ENCODE measurements around the gene DPH1. TPM values are rescaled to one million over a fixed set of nuclear protein-coding genes. Genes with fewer than 3 reads are reported as not detected.

The DPH1 gene
- total and polyA plus RNA-seq, 2 of the 4 experiments (the other 2 are of a cell fraction): 24.4 to 49.9 TPM

GRCh38 chr17:2024572-2025219, 5.3 kb upstream of the DPH1 start:
- ATAC-seq (ENCODE audit: low read depth): peak; percentile 6; the same call in 1 of the 2 replicates
- no peak overlapping the region for H3K27ac ChIP-seq (ENCODE audit: insufficient read depth, low read length)
- ChIA-PET POLR2A (ENCODE audit: unreplicated experiment) (no interaction called here), CTCF (interaction anchor here (2.4 kb wide), 1 partner anchor 116 kb away, joined by 18 read pairs; no protein-coding TSS in a partner anchor)
- H2AK9ac ChIP-seq (replicated peaks; ENCODE audit: low read depth, low read length, poor library complexity): peak overlapping the region; percentile 28
- WGBS, 2 experiments (ENCODE audit: extremely low coverage in 2 of 2, insufficient read length in 1 of 2): 1% methylated on average over 57 of the region's 73 CpGs; no CpG with 5 or more reads in 1 of the 2 experiments
- no peaks in the 10 kb centered on the region for H3K9me3 ChIP-seq (ENCODE audit: control insufficient read depth, insufficient read depth, low read length)
- H3K4ac ChIP-seq (ENCODE audit: low read depth, low read length): no peak overlapping the region
- H4K5ac ChIP-seq (ENCODE audit: low read depth, low read length): no peak overlapping the region
- peak overlapping the region; percentile 81 for H2AFZ ChIP-seq (replicated peaks; ENCODE audit: low read length, poor library complexity)
- no peak overlapping the region for H2AK5ac ChIP-seq (ENCODE audit: low read depth, low read length)
- H3K9ac ChIP-seq (ENCODE audit: low read depth, low read length): no peak overlapping the region
- H3K4me3 ChIP-seq (ENCODE audit: insufficient read depth, low read depth, low read length): peak overlapping the region; percentile 29; the same call in 1 of the 2 replicates
- no peak overlapping the region for H3K56ac ChIP-seq (ENCODE audit: extremely low read depth, insufficient read depth, low read length)
- H3K23ac ChIP-seq (ENCODE audit: low read depth, low read length): no peak overlapping the region
- H3K9me1 ChIP-seq (ENCODE audit: insufficient read depth, low read length): no peaks in the 10 kb centered on the region
- no peak overlapping the region for H3K14ac ChIP-seq (replicated peaks; ENCODE audit: low read depth, low read length)
- H3K27me3 ChIP-seq (ENCODE audit: control insufficient read depth, insufficient read depth, low read length): peaks cover 58% of the 10 kb centered on the region
- dilution Hi-C loops (cut with HindIII; ENCODE audit: low sequenced_read_pairs, unreplicated experiment) (no loop called here), intact Hi-C loops (cut with micrococcal nuclease) (no loop called here), in situ Hi-C loops (cut with MboI; ENCODE audit: low sequenced_read_pairs) (loop anchor here (5.0 to 25.0 kb wide), 2 partner anchors 112 to 312 kb away; partner anchors contain the start of genes TLCD2 and WDR81)
- no peak overlapping the region for H2BK15ac ChIP-seq (ENCODE audit: low read depth, low read length)
- H4K20me1 ChIP-seq (ENCODE audit: insufficient read depth, low read length): no peaks in the 10 kb centered on the region; the same call in 1 of the 2 replicates
- no peak overlapping the region for H4K91ac ChIP-seq (ENCODE audit: insufficient read depth, low read depth, low read length)
- no peak overlapping the region for H2BK120ac ChIP-seq (ENCODE audit: low read depth, low read length)
- no peaks in the 10 kb centered on the region for H3K79me1 ChIP-seq (ENCODE audit: low read depth in 1 of 2, low read length in 2 of 2)
- H3K36me3 ChIP-seq (ENCODE audit: control insufficient read depth, insufficient read depth, low read length): no peaks in the 10 kb centered on the region
- no peak overlapping the region for H4K8ac ChIP-seq (ENCODE audit: low read depth in 2 of 2, low read length in 2 of 2)
- H3K4me1 ChIP-seq (ENCODE audit: control insufficient read depth, insufficient read depth, low read length): peaks cover 1% of the 10 kb centered on the region; the same call in 1 of the 2 replicates
- TF ChIP-seq RFX5 (IDR thresholded peaks at IDR 0.05; ENCODE audit: low read depth, low read length) (no peak), RAD21 (IDR thresholded peaks at IDR 0.05; ENCODE audit: low read length) (no peak), CEBPB (IDR thresholded peaks at IDR 0.05; ENCODE audit: low read depth, low read length) (no peak), MAZ (IDR thresholded peaks at IDR 0.05; ENCODE audit: borderline replicate concordance, low read depth, low read length) (no peak), SMC3 (IDR thresholded peaks at IDR 0.05; ENCODE audit: low read depth, low read length) (no peak), FOS (IDR thresholded peaks at IDR 0.05; ENCODE audit: low read depth, low read length) (no peak), POLR2A (IDR thresholded peaks at IDR 0.05; ENCODE audit: low read depth, low read length) (no peak), MAFK (IDR thresholded peaks at IDR 0.05; ENCODE audit: low read depth, low read length) (no peak), BHLHE40 (IDR thresholded peaks at IDR 0.05; ENCODE audit: low read depth, low read length) (no peak), CHD1 (IDR thresholded peaks at IDR 0.05; ENCODE audit: low read depth, low read length) (no peak), NFE2L2 (IDR thresholded peaks at IDR 0.05; ENCODE audit: low read depth, low read length) (no peak), CTCF (conservative IDR thresholded peaks at IDR 0.05; ENCODE audit: low read depth, low read length) (no peak), MXI1 (IDR thresholded peaks at IDR 0.05; ENCODE audit: borderline replicate concordance, low read depth, low read length) (no peak), ELK1 (IDR thresholded peaks at IDR 0.05; ENCODE audit: borderline replicate concordance, low read depth, low read length) (no peak), USF2 (IDR thresholded peaks at IDR 0.05; ENCODE audit: low read depth, low read length) (no peak)
- BruUV-seq (replicated peaks): no TSS peak
- DNase-seq: no peak
- peak overlapping the region; percentile 61; the same call in 1 of the 2 replicates for H3K4me2 ChIP-seq (ENCODE audit: low read depth, low read length)
- no peak overlapping the region for H2BK20ac ChIP-seq (ENCODE audit: low read depth, low read length)
- H3K18ac ChIP-seq (ENCODE audit: low read depth, low read length): no peak overlapping the region
- H2BK5ac ChIP-seq (ENCODE audit: low read depth, low read length, poor library complexity, severe bottlenecking): no peak overlapping the region
